Kidney epithelial cell (primary cell): ENCODE results near the gene PUS10. TPM values are rescaled to one million over a fixed set of nuclear protein-coding genes. Genes with fewer than 3 reads are reported as not detected.

Source experiments
- DNase-seq: peaks from one replicate; pipeline ENCODE4 v3.0.0-alpha.2; 2010; ENCODE audit warnings: low read depth
- H3K27me3 ChIP-seq: 2 replicates; pipeline ENCODE4 v1.6.0; 2011; ENCODE audit warnings: low read length; ENCODE audit not compliant: control insufficient read depth, insufficient read depth
- H3K36me3 ChIP-seq: 2 replicates; pipeline ENCODE4 v1.5.1; 2011; ENCODE audit warnings: low read length; ENCODE audit not compliant: control insufficient read depth, insufficient read depth
- H3K4me3 ChIP-seq: 2 replicates; pipeline ENCODE4 v1.5.1; 2011; ENCODE audit warnings: low read depth, mild to moderate bottlenecking, control low read depth, low read length
- CTCF ChIP-seq: IDR thresholded peaks from 2 replicates; pipeline ENCODE4 v1.5.1; 2011; ENCODE audit warnings: mild to moderate bottlenecking, moderate library complexity, low read length, control low read depth, inconsistent platforms; ENCODE audit not compliant: insufficient read depth, poor library complexity, severe bottlenecking
- total RNA-seq: library from RNA; depleted of rRNA; stranded (reverse); fragments of >200 nt; gene quantifications from 2 replicates; pipeline ENCODE4 v1.2.3, GENCODE V29; 2015

The PUS10 gene
- total RNA-seq, 1 donor from 2014 or later: 8.9 TPM

- peaks cover 1% of the 10 kb centered on the region for H3K36me3 ChIP-seq
- H3K27me3 ChIP-seq: no peaks in the 10 kb centered on the region
- TF ChIP-seq CTCF: no peak
- no peak overlapping the region for H3K4me3 ChIP-seq
- no peak for DNase-seq
Observed at GRCh38 chr2:61023670-61024069, 5.6 kb upstream of the PUS10 start.

- no peak for DNase-seq
- Histone ChIP-seq H3K27me3 (no peaks in the 10 kb centered on the region), H3K36me3 (peaks cover 1% of the 10 kb centered on the region), H3K4me3 (no peak overlapping the region)
- TF ChIP-seq CTCF: no peak
Observed at GRCh38 chr2:61021228-61021660, 3.2 kb upstream of the PUS10 start.

GRCh38 chr2:61018798-61019197 is 743 bp upstream of the PUS10 start:
- Histone ChIP-seq H3K4me3 (peak overlapping the region; percentile 76), H3K36me3 (peaks cover 1% of the 10 kb centered on the region), H3K27me3 (no peaks in the 10 kb centered on the region)
- no peak for TF ChIP-seq CTCF
- no peak for DNase-seq

GRCh38 chr2:61018318-61018755 is 282 bp upstream of the PUS10 start:
- H3K36me3 ChIP-seq: peaks cover 1% of the 10 kb centered on the region
- DNase-seq: no peak
- H3K4me3 ChIP-seq: peak overlapping the region; percentile 76
- H3K27me3 ChIP-seq: no peaks in the 10 kb centered on the region
- TF ChIP-seq CTCF: no peak

- TF ChIP-seq CTCF: no peak
- Histone ChIP-seq H3K36me3 (no peaks in the 10 kb centered on the region), H3K27me3 (no peaks in the 10 kb centered on the region), H3K4me3 (peak overlapping the region; percentile 76)
- no peak for DNase-seq
Observed at GRCh38 chr2:61017003-61017555, 976 bp downstream of the PUS10 start.

GRCh38 chr2:61016392-61017002 is 1.6 kb downstream of the PUS10 start:
- H3K4me3 ChIP-seq: peak overlapping the region; percentile 76
- no peak for DNase-seq
- H3K36me3 ChIP-seq: no peaks in the 10 kb centered on the region
- H3K27me3 ChIP-seq: no peaks in the 10 kb centered on the region
- no peak for TF ChIP-seq CTCF
